ENCODE measurements around the gene EML1.

The EML1 gene

GRCh38 chr14:99803106-99803775 is 10.0 kb downstream of the EML1 start:
- DNase-seq (ENCODE audit: low spot score) (no peak), FAIRE-seq (no peak)

GRCh38 chr14:99803803-99804202 is 10.6 kb downstream of the EML1 start:
- no peak for FAIRE-seq

GRCh38 chr14:99805757-99806439 is 12.7 kb downstream of the EML1 start:
- no peak for DNase-seq (ENCODE audit: low spot score)
- no peak for FAIRE-seq

More at GRCh38 chr14:99803803-99804202, 10.6 kb downstream of the EML1 start:
- no peak for DNase-seq (ENCODE audit: low spot score)

- DNase-seq (ENCODE audit: low spot score): no peak
- FAIRE-seq: no peak
Observed at GRCh38 chr14:99806836-99807235, 13.6 kb downstream of the EML1 start.

- FAIRE-seq (no peak), DNase-seq (ENCODE audit: low spot score) (no peak)
Observed at GRCh38 chr14:99807413-99808153, 14.4 kb downstream of the EML1 start.

- FAIRE-seq (no peak), DNase-seq (ENCODE audit: low spot score) (no peak)
Observed at GRCh38 chr14:99808154-99808505, 14.9 kb downstream of the EML1 start.

- FAIRE-seq: no peak
Observed at GRCh38 chr14:99808515-99808914, 15.3 kb downstream of the EML1 start.

GRCh38 chr14:99809360-99809759 is 16.1 kb downstream of the EML1 start:
- no peak for DNase-seq (ENCODE audit: low spot score)

More at GRCh38 chr14:99808515-99808914, 15.3 kb downstream of the EML1 start:
- no peak for DNase-seq (ENCODE audit: low spot score)

GRCh38 chr14:99809859-99810558 is 16.8 kb downstream of the EML1 start:
- DNase-seq (ENCODE audit: low spot score) (no peak), FAIRE-seq (no peak)

More at GRCh38 chr14:99809360-99809759, 16.1 kb downstream of the EML1 start:
- FAIRE-seq: no peak

- DNase-seq (ENCODE audit: low spot score) (no peak), FAIRE-seq (no peak)
Observed at GRCh38 chr14:99810559-99810874, 17.3 kb downstream of the EML1 start.

GRCh38 chr14:99812096-99812750 is 19.0 kb downstream of the EML1 start:
- DNase-seq (ENCODE audit: low spot score) (no peak), FAIRE-seq (no peak)

- FAIRE-seq: no peak
- no peak for DNase-seq (ENCODE audit: low spot score)
Observed at GRCh38 chr14:99812892-99813291, 19.7 kb downstream of the EML1 start.

- FAIRE-seq (no peak), DNase-seq (ENCODE audit: low spot score) (no peak)
Observed at GRCh38 chr14:99815696-99816095, 22.5 kb downstream of the EML1 start.

- FAIRE-seq (no peak), DNase-seq (ENCODE audit: low spot score) (no peak)
Observed at GRCh38 chr14:99816217-99816616, 23.0 kb downstream of the EML1 start.

GRCh38 chr14:99816642-99817041 is 23.4 kb downstream of the EML1 start:
- no peak for DNase-seq (ENCODE audit: low spot score)
- FAIRE-seq: no peak

- FAIRE-seq: no peak
Observed at GRCh38 chr14:99817331-99817730, 24.1 kb downstream of the EML1 start.

GRCh38 chr14:99818503-99819036 is 25.4 kb downstream of the EML1 start:
- FAIRE-seq (no peak), DNase-seq (ENCODE audit: low spot score) (no peak)

More at GRCh38 chr14:99817331-99817730, 24.1 kb downstream of the EML1 start:
- no peak for DNase-seq (ENCODE audit: low spot score)

- FAIRE-seq (no peak), DNase-seq (ENCODE audit: low spot score) (no peak)
Observed at GRCh38 chr14:99819514-99819913, 26.3 kb downstream of the EML1 start.

GRCh38 chr14:99820702-99821331 is 27.6 kb downstream of the EML1 start:
- no peak for DNase-seq (ENCODE audit: low spot score)
- FAIRE-seq: no peak

All from RCC 7860 (cell line).